NB4 (cell line): Measurements from ENCODE around the gene KIAA1217.

ENCODE experiments used
- MYC ChIP-seq: IDR thresholded peaks from 2 replicates; pipeline ENCODE4 v1.6.1; 2011; ENCODE audit warnings: low read depth, low read length
- POLR2A ChIP-seq: IDR thresholded peaks from 2 replicates; pipeline ENCODE4 v1.6.1; 2011; ENCODE audit warnings: mild to moderate bottlenecking; ENCODE audit not compliant: insufficient read length; ENCODE audit errors: extremely low read depth
- TF ChIP-seq, protein P1 (sequence below): IDR thresholded peaks from one replicate; pipeline ENCODE4 v1.5.1; 2012; ENCODE audit warnings: low read depth, low read length

DNA sequence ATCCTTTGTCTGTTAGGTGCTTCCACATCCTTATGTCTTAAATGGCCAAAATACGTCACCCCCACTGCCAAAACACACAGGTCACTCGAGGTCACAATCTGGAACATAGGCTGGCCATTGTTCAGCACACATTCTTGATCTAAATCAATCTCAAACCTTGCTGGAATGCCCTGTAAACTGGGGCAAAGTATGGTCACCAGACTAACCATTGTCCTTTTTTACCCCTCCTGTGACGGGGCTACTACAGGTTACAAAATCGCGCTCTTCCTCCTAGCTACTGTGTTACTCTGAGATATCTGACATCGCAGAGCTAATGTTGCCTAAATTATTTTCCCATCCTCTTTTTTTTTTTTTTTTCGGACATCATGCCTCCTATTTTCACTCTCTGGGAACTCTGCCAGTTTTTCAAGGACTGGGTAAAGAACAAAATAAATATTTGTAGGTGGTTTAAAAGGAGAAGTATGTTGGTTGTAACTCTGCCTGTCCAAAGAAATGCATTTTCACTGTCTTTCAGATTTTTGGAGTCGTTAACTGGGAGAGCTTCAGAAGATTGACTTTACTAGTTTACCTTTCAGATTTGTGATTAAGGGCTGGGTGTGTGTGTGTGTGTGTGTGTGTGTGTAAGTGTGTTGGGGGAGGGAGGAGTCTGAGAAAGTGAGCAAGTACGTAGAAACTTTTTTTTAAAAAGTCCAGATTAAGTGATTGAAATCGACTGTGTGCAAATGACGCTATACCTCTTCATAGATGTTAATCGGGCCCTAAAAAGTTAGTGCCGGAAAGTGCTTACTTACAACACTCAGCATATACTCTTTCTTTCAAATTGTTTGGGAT is 942 bp upstream of the KIAA1217 start:
- TF ChIP-seq, protein P1, sequence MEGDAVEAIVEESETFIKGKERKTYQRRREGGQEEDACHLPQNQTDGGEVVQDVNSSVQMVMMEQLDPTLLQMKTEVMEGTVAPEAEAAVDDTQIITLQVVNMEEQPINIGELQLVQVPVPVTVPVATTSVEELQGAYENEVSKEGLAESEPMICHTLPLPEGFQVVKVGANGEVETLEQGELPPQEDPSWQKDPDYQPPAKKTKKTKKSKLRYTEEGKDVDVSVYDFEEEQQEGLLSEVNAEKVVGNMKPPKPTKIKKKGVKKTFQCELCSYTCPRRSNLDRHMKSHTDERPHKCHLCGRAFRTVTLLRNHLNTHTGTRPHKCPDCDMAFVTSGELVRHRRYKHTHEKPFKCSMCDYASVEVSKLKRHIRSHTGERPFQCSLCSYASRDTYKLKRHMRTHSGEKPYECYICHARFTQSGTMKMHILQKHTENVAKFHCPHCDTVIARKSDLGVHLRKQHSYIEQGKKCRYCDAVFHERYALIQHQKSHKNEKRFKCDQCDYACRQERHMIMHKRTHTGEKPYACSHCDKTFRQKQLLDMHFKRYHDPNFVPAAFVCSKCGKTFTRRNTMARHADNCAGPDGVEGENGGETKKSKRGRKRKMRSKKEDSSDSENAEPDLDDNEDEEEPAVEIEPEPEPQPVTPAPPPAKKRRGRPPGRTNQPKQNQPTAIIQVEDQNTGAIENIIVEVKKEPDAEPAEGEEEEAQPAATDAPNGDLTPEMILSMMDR, result no peak
- TF ChIP-seq POLR2A (no peak), MYC (no peak)
